H1 (cell line): ENCODE data around the gene SDC4. TPM values are rescaled to one million over a fixed set of nuclear protein-coding genes. Genes with fewer than 3 reads are reported as not detected.
A peak's percentile ranks its signal among the peaks of the same experiment; 100 is the strongest.

Experiments
- CTCF ChIA-PET: fragments of 300-600 bp; sonication (Branson Sonifier 250); formaldehyde crosslinking; loops from one replicate; lab custom pipeline; 2021; ENCODE audit not compliant: partially characterized antibody; lab: Charles Lee
- POLR2A ChIA-PET: fragments of 300-600 bp; sonication (Branson Sonifier 250); formaldehyde crosslinking; loops from one replicate; lab custom pipeline; 2021; ENCODE audit warnings: inconsistent platforms; ENCODE audit not compliant: partially characterized antibody; lab: Charles Lee
- DNase-seq, 2 experiments: peaks; one replicate each; pipeline versions ENCODE4 v3.0.0 to v3.0.0-alpha.2; 2010 to 2022; ENCODE audit warnings: low spot score in 2 of 2, low read depth in 1 of 2, mixed read lengths in 1 of 2
- FAIRE-seq: peaks from 2 replicates; lab custom pipeline; 2011; peaks lifted over from hg19 to GRCh38; lab: Jason Lieb, UNC
- H2AFZ ChIP-seq: 2 replicates; pipeline ENCODE4 v1.8.1; 2012; ENCODE audit warnings: low read length, inconsistent platforms
- H2AK5ac ChIP-seq: 2 replicates; pipeline ENCODE4 v1.6.1; 2013; ENCODE audit warnings: low read depth, low read length
- H2BK120ac ChIP-seq: replicated peaks from 2 replicates; pipeline ENCODE3; 2013; ENCODE audit warnings: low read depth, low read length, inconsistent platforms
- H2BK12ac ChIP-seq: 2 replicates; pipeline ENCODE4 v1.6.1; 2013; ENCODE audit warnings: low read depth, low read length
- H2BK15ac ChIP-seq: 2 replicates; pipeline ENCODE4 v1.6.1; 2013; ENCODE audit warnings: low read length
- H2BK20ac ChIP-seq: 2 replicates; pipeline ENCODE4 v1.6.1; 2013; ENCODE audit warnings: low read length
- H2BK5ac ChIP-seq: 2 replicates; pipeline ENCODE4 v1.6.1; 2013; ENCODE audit warnings: low read depth, low read length
- H3K14ac ChIP-seq: 2 replicates; pipeline ENCODE4 v1.6.1; 2013; ENCODE audit warnings: inconsistent platforms; ENCODE audit not compliant: insufficient read length
- H3K18ac ChIP-seq: 2 replicates; pipeline ENCODE4 v1.6.1; 2013; ENCODE audit warnings: low read length; ENCODE audit errors: extremely low read depth
- H3K23ac ChIP-seq: 2 replicates; pipeline ENCODE4 v1.6.1; 2013; ENCODE audit warnings: inconsistent platforms; ENCODE audit not compliant: insufficient read length
- H3K23me2 ChIP-seq: 2 replicates; pipeline ENCODE4 v1.6.1; 2013; ENCODE audit warnings: low read depth, low read length
- H3K27ac ChIP-seq: 2 replicates; pipeline ENCODE4 v1.6.1; 2011; ENCODE audit warnings: low read depth, low read length, inconsistent platforms
- H3K27me3 ChIP-seq, 4 experiments: replicated peaks in 1 of 4; 1 replicate in 1 of 4; 2 replicates in 3 of 4; pipeline versions ENCODE4 v1.6.1 to v1.8.1; 2011 to 2013; ENCODE audit warnings: low read length in 3 of 4, mild to moderate bottlenecking in 3 of 4, inconsistent platforms in 2 of 4, mixed read lengths in 2 of 4, moderate library complexity in 1 of 4; ENCODE audit not compliant: control insufficient read depth in 3 of 4, insufficient read depth in 3 of 4; ENCODE audit errors: extremely low read depth in 1 of 4
- H3K36me3 ChIP-seq, 4 experiments: 2 replicates each; pipeline versions ENCODE4 v1.6.1 to v1.8.1; 2011 to 2013; ENCODE audit warnings: mild to moderate bottlenecking in 4 of 4, low read length in 3 of 4, moderate library complexity in 2 of 4, control low read depth in 1 of 4, inconsistent platforms in 1 of 4; ENCODE audit not compliant: insufficient read depth in 4 of 4, control insufficient read depth in 2 of 4
- H3K4ac ChIP-seq: replicated peaks from 2 replicates; pipeline ENCODE3; 2013; ENCODE audit warnings: low read length, low read depth, mixed read lengths, inconsistent platforms; ENCODE audit not compliant: insufficient read length
- H3K4me1 ChIP-seq, 4 experiments: replicated peaks in 1 of 4; 1 replicate in 1 of 4; 2 replicates in 3 of 4; pipeline versions ENCODE4 v1.6.1 to v1.8.1; 2011 to 2013; ENCODE audit warnings: low read length in 3 of 4, inconsistent platforms in 2 of 4, mixed read lengths in 1 of 4; ENCODE audit not compliant: insufficient read depth in 4 of 4, control insufficient read depth in 3 of 4
- H3K4me2 ChIP-seq, 2 experiments: 2 replicates each; pipeline versions ENCODE4 v1.6.1 to v1.8.1; 2011 to 2013; ENCODE audit warnings: low read depth in 2 of 2, low read length in 2 of 2, control low read depth in 1 of 2, inconsistent platforms in 1 of 2, mild to moderate bottlenecking in 1 of 2; ENCODE audit not compliant: insufficient read depth in 1 of 2
- H3K4me3 ChIP-seq, 4 experiments: fragments of 200-600, 300-600 bp in 1 of 4; sonication (generic), shearing (Covaris generic), sonication (Bioruptor Twin) in 1 of 4; 2 replicates each; pipeline versions ENCODE4 v1.5.1 to v1.8.1; 2011 to 2016; ENCODE audit warnings: low read length in 4 of 4, low read depth in 3 of 4, control low read depth in 2 of 4, inconsistent platforms in 2 of 4, mild to moderate bottlenecking in 2 of 4, mixed read lengths in 1 of 4, moderate library complexity in 1 of 4; ENCODE audit not compliant: insufficient read depth in 2 of 4; ENCODE audit errors: extremely low read depth in 1 of 4
- H3K56ac ChIP-seq: replicated peaks from 2 replicates; pipeline ENCODE3; 2013; ENCODE audit warnings: low read depth, mild to moderate bottlenecking, mixed read lengths, low read length, inconsistent platforms; ENCODE audit not compliant: insufficient read length
- H3K79me1 ChIP-seq: 2 replicates; pipeline ENCODE4 v1.6.1; 2013; ENCODE audit warnings: low read depth, low read length, control low read depth
- H3K79me2 ChIP-seq, 2 experiments: 2 replicates each; pipeline versions ENCODE4 v1.6.1 to v1.8.1; 2012 to 2013; ENCODE audit warnings: low read length in 2 of 2, mild to moderate bottlenecking in 2 of 2, inconsistent platforms in 1 of 2; ENCODE audit not compliant: insufficient read depth in 2 of 2, control insufficient read depth in 1 of 2
- H3K9ac ChIP-seq, 4 experiments: replicated peaks in 1 of 4; 1 replicate in 1 of 4; 2 replicates in 3 of 4; pipeline versions ENCODE4 v1.6.1 to v1.8.1; 2011 to 2013; ENCODE audit warnings: low read depth in 3 of 4, low read length in 3 of 4, control low read depth in 2 of 4, mild to moderate bottlenecking in 2 of 4, moderate library complexity in 2 of 4, inconsistent platforms in 1 of 4; ENCODE audit errors: extremely low read depth in 1 of 4
- H3K9me3 ChIP-seq, 2 experiments: 2 replicates each; pipeline versions ENCODE4 v1.6.1 to v1.8.1; 2012 to 2013; ENCODE audit warnings: mild to moderate bottlenecking in 2 of 2, moderate library complexity in 2 of 2, control low read depth in 1 of 2, inconsistent platforms in 1 of 2, low read depth in 1 of 2, low read length in 1 of 2, mixed read lengths in 1 of 2; ENCODE audit not compliant: insufficient read depth in 2 of 2
- H4K20me1 ChIP-seq, 2 experiments: replicated peaks in 1 of 2; 2 replicates each; pipeline versions ENCODE3 to v1.8.1; 2011 to 2013; ENCODE audit warnings: inconsistent platforms in 2 of 2, low read length in 2 of 2, mild to moderate bottlenecking in 1 of 2; ENCODE audit not compliant: insufficient read depth in 2 of 2, control insufficient read depth in 1 of 2
- H4K5ac ChIP-seq: 2 replicates; pipeline ENCODE4 v1.6.1; 2013; ENCODE audit warnings: low read length, low read depth, mixed read lengths, inconsistent platforms; ENCODE audit not compliant: insufficient read length
- H4K8ac ChIP-seq: 2 replicates; pipeline ENCODE4 v1.8.0; 2013; ENCODE audit warnings: mild to moderate bottlenecking, moderate library complexity, low read length, inconsistent platforms; ENCODE audit not compliant: insufficient read depth; ENCODE audit errors: extremely low read depth
- H4K91ac ChIP-seq: replicated peaks from 2 replicates; pipeline ENCODE3; 2013; ENCODE audit warnings: low read length, mixed read lengths, inconsistent platforms; ENCODE audit not compliant: insufficient read length
- ASH2L ChIP-seq: fragments of 200-600, 300-600 bp; sonication (generic); IDR thresholded peaks from one replicate; pipeline ENCODE4 v1.7.1; 2017; ENCODE audit warnings: low read length
- BACH1 ChIP-seq: IDR thresholded peaks from 2 replicates; pipeline ENCODE4 v1.6.1; 2012; ENCODE audit warnings: low read length, improper control_type of control experiment
- BCL11A ChIP-seq, 2 experiments: IDR thresholded peaks; one replicate each; pipeline ENCODE4 v1.6.1; 2011; ENCODE audit warnings: low read depth in 2 of 2, low read length in 2 of 2, mild to moderate bottlenecking in 2 of 2
- CBX8 ChIP-seq: fragments of 300-800, 300-1000 bp; sonication (generic); IDR thresholded peaks from 2 replicates; pipeline ENCODE4 v1.7.1; 2016; ENCODE audit warnings: low read depth, low read length, borderline replicate concordance
- CHD1 ChIP-seq: IDR thresholded peaks from 2 replicates; pipeline ENCODE4 v1.6.1; 2012; ENCODE audit warnings: low read depth, low read length, improper control_type of control experiment
- CREB1 ChIP-seq: IDR thresholded peaks from 2 replicates; pipeline ENCODE4 v1.6.1; 2012; ENCODE audit warnings: inconsistent platforms
- EZH2 ChIP-seq: fragments of 200-600 bp; sonication (generic); IDR thresholded peaks from 2 replicates; pipeline ENCODE4 v1.7.1; 2012; ENCODE audit warnings: low read depth, mild to moderate bottlenecking, moderate library complexity, low read length, inconsistent platforms; ENCODE audit not compliant: severe bottlenecking
- KDM4A ChIP-seq: IDR thresholded peaks from one replicate; pipeline ENCODE4 v1.7.1; 2012; ENCODE audit warnings: low read depth, mild to moderate bottlenecking, moderate library complexity, low read length, inconsistent platforms; ENCODE audit not compliant: severe bottlenecking
- SIRT6 ChIP-seq: IDR thresholded peaks from one replicate; pipeline ENCODE4 v1.7.1; 2012; ENCODE audit warnings: low read length, inconsistent platforms
- SUZ12 ChIP-seq: fragments of 200-600 bp; sonication (generic); IDR thresholded peaks from 2 replicates; pipeline ENCODE4 v1.6.1; 2012; ENCODE audit warnings: mild to moderate bottlenecking, inconsistent platforms, low read length, moderate library complexity, mixed read lengths
- TBP ChIP-seq: IDR thresholded peaks from 2 replicates; pipeline ENCODE4 v1.6.1; 2011; ENCODE audit warnings: low read depth, low read length, improper control_type of control experiment
- WGBS, 2 experiments: shearing (Covaris generic) in 1 of 2; methylation state at CpG; one replicate each; pipeline versions ENCODE4 v1.1.6 to v1.1.7; 2013 to 2015; ENCODE audit warnings: low lambda C conversion rate in 2 of 2, mixed read lengths in 2 of 2, inconsistent platforms in 1 of 2, low coverage in 1 of 2, missing lambda C conversion rate in 1 of 2; ENCODE audit not compliant: insufficient replicate concordance in 2 of 2, insufficient coverage in 1 of 2, insufficient read length in 1 of 2; ENCODE audit errors: extremely low coverage in 1 of 2, missing lambda C conversion rate in 1 of 2; 5-methylcytosine and 5-hydroxymethylcytosine counted together
- polyA plus RNA-seq, 7 experiments: library from polyadenylated mRNA; depleted of rRNA in 3 of 7; stranded (reverse) in 5 of 7; unstranded in 2 of 7; fragments of >200 nt in 5 of 7; fragments of 200-250 nt in 2 of 7; gene quantifications; 1 replicate in 5 of 7; 2 replicates in 1 of 7; 4 replicates in 1 of 7; pipeline versions ENCODE4 v1.2.1 to v1.2.3, GENCODE V29; 2011 to 2013; ENCODE audit warnings: missing spikeins in 2 of 7, mixed read lengths in 2 of 7
- total RNA-seq: library from RNA; stranded (reverse); fragmentation: NEBNext Ultra II Directional; extraction: Animal tissue kit (Norgen Biotek cat#: 25700); gene quantifications from 2 replicates; pipeline ENCODE4 v1.2.1, GENCODE V29; 2021
- TF ChIP-seq, protein P1 (sequence below), 3 experiments: IDR thresholded peaks; 1 replicate in 2 of 3; 2 replicates in 1 of 3; pipeline versions ENCODE4 v1.5.1 to v1.6.1; 2011; ENCODE audit warnings: low read length in 3 of 3, mild to moderate bottlenecking in 3 of 3, inconsistent platforms in 2 of 3, low read depth in 1 of 3, moderate library complexity in 1 of 3; ENCODE audit not compliant: insufficient read depth in 1 of 3; ENCODE audit errors: control extremely low read depth in 1 of 3

Gene SDC4
- total and polyA plus RNA-seq, 2 of the 8 experiments (the other 6 are each of a cell fraction or from before 2014, with no cell fraction given): 34.6 to 60.2 TPM

DNA sequence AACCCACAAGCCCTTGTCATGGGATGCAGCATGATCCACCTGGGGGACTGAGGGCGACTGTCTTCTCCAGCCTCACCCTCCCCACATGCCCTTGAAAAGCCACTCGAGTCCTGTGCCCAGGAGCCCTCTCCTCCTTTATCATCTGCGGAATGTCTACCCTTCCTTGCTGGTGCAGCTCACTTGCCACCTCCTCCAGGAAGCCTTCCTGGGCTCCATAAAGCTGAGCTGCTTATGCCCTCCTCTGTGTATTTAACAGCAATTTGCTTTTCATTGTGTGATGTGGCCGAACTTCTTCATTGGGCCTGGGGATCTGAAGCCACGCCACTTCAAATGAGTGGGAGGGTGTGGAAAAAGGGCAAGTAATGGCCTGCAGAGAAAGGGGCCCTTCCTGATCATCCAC is 59.4 kb downstream of the SDC4 start:
- H3K4ac ChIP-seq: no peak overlapping the region
- H3K23ac ChIP-seq: no peak overlapping the region
- H2BK15ac ChIP-seq: no peak overlapping the region
- no peak overlapping the region for H3K4me3 ChIP-seq
- FAIRE-seq: no peak
- H3K36me3 ChIP-seq: no peaks in the 10 kb centered on the region
- peaks cover 7% of the 10 kb centered on the region; the same call in 1 of the 2 replicates for H3K23me2 ChIP-seq
- H2AK5ac ChIP-seq: no peak overlapping the region
- POLR2A ChIA-PET: no interaction called here
- H3K18ac ChIP-seq: no peak overlapping the region
- H2BK120ac ChIP-seq: no peak overlapping the region
- no peak overlapping the region for H2BK20ac ChIP-seq
- no peak overlapping the region for H3K14ac ChIP-seq
- peaks cover 0 to 3% (median 0%) of the 10 kb centered on the region in 4 experiments; a peak in 3 of 7 replicates for H3K4me1 ChIP-seq
- H4K5ac ChIP-seq: no peak overlapping the region
- CTCF ChIA-PET: interaction anchor here (0.7 to 6.2 kb wide), 6 partner anchors 16 to 276 kb away, joined by 3 to 28 read pairs (median 10); no protein-coding TSS in a partner anchor
- no peak for DNase-seq
- no peaks in the 10 kb centered on the region for H3K79me1 ChIP-seq
- no peak overlapping the region for H3K9ac ChIP-seq
- peak overlapping the region; percentile 81 for H4K8ac ChIP-seq
- no peak overlapping the region for H4K91ac ChIP-seq
- no peaks in the 10 kb centered on the region for H3K79me2 ChIP-seq
- H3K9me3 ChIP-seq: no peaks in the 10 kb centered on the region
- H2BK12ac ChIP-seq: no peak overlapping the region
- H2BK5ac ChIP-seq: no peak overlapping the region
- H2AFZ ChIP-seq: no peak overlapping the region
- H3K27me3 ChIP-seq: peaks cover 0 to 15% (median 8%) of the 10 kb centered on the region in 4 experiments; a peak in 5 of 7 replicates
- no peak overlapping the region for H3K4me2 ChIP-seq
- H3K27ac ChIP-seq: no peak overlapping the region
- no peaks in the 10 kb centered on the region for H4K20me1 ChIP-seq
- no peak overlapping the region for H3K56ac ChIP-seq
- WGBS, 2 experiments: 84% methylated on average over 5 of the region's 5 CpGs; no CpG with 5 or more reads in 1 of the 2 experiments
- TF ChIP-seq KDM4A (no peak), BCL11A (IDR thresholded peaks at IDR 0.05; ENCODE audit: low read depth in 2 of 2, low read length in 2 of 2) (no peak), CREB1 (no peak), CBX8 (no peak), CHD1 (no peak), SUZ12 (no peak), BACH1 (no peak), ASH2L (no peak), SIRT6 (no peak), TBP (no peak), EZH2 (no peak)
- TF ChIP-seq, protein P1, sequence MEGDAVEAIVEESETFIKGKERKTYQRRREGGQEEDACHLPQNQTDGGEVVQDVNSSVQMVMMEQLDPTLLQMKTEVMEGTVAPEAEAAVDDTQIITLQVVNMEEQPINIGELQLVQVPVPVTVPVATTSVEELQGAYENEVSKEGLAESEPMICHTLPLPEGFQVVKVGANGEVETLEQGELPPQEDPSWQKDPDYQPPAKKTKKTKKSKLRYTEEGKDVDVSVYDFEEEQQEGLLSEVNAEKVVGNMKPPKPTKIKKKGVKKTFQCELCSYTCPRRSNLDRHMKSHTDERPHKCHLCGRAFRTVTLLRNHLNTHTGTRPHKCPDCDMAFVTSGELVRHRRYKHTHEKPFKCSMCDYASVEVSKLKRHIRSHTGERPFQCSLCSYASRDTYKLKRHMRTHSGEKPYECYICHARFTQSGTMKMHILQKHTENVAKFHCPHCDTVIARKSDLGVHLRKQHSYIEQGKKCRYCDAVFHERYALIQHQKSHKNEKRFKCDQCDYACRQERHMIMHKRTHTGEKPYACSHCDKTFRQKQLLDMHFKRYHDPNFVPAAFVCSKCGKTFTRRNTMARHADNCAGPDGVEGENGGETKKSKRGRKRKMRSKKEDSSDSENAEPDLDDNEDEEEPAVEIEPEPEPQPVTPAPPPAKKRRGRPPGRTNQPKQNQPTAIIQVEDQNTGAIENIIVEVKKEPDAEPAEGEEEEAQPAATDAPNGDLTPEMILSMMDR (IDR thresholded peaks at IDR 0.05; ENCODE audit: control extremely low read depth in 1 of 3, insufficient read depth in 1 of 3, low read depth in 1 of 3, low read length in 3 of 3): no peak
